OCI-LY1 (cell line): ENCODE results near the gene DNAJC16.

Source experiments
- EZH2 ChIP-seq: fragments of 200-600 bp; sonication (generic), shearing (Covaris generic); IDR thresholded peaks from 2 replicates; pipeline ENCODE4 v1.8.0; 2017; ENCODE audit warnings: borderline replicate concordance, mixed run types, mild to moderate bottlenecking, antibody characterized with exemption, low read length, moderate library complexity, mixed read lengths
- TF ChIP-seq, protein P1 (sequence below): fragments of 200-600 bp; sonication (generic), shearing (Covaris generic); IDR thresholded peaks from 2 replicates; pipeline ENCODE4 v1.5.1; 2017; ENCODE audit warnings: mild to moderate bottlenecking, antibody characterized with exemption, low read length, moderate library complexity, mixed read lengths

GRCh38 chr1:15513192-15513591, 13.5 kb upstream of the DNAJC16 start:
- TF ChIP-seq, protein P1, sequence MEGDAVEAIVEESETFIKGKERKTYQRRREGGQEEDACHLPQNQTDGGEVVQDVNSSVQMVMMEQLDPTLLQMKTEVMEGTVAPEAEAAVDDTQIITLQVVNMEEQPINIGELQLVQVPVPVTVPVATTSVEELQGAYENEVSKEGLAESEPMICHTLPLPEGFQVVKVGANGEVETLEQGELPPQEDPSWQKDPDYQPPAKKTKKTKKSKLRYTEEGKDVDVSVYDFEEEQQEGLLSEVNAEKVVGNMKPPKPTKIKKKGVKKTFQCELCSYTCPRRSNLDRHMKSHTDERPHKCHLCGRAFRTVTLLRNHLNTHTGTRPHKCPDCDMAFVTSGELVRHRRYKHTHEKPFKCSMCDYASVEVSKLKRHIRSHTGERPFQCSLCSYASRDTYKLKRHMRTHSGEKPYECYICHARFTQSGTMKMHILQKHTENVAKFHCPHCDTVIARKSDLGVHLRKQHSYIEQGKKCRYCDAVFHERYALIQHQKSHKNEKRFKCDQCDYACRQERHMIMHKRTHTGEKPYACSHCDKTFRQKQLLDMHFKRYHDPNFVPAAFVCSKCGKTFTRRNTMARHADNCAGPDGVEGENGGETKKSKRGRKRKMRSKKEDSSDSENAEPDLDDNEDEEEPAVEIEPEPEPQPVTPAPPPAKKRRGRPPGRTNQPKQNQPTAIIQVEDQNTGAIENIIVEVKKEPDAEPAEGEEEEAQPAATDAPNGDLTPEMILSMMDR: no peak
- no peak for TF ChIP-seq EZH2
